Muscle layer of colon (tissue), 2 donors: ENCODE results near the gene SERPINA9.
"Not testable (repeated sequence)": the region's sequence is repeated elsewhere in the genome, so short reads cannot be mapped to it uniquely, and the experiment has no call there.

Experiments
- H3K27ac ChIP-seq: one replicate; pipeline ENCODE4 v1.7.0; 2013; ENCODE audit warnings: low read depth, mild to moderate bottlenecking, low read length, moderate library complexity
- H3K27me3 ChIP-seq, 2 donors: one replicate each; pipeline ENCODE4 v1.7.0; 2013; ENCODE audit warnings: low read length in 2 of 2, mild to moderate bottlenecking in 2 of 2; ENCODE audit not compliant: insufficient read depth in 2 of 2, control insufficient read depth in 1 of 2
- H3K36me3 ChIP-seq: one replicate; pipeline ENCODE4 v1.7.0; 2013; ENCODE audit warnings: mild to moderate bottlenecking, low read length; ENCODE audit not compliant: insufficient read depth
- H3K4me1 ChIP-seq: one replicate; pipeline ENCODE4 v1.7.0; 2013; ENCODE audit warnings: mild to moderate bottlenecking, low read length; ENCODE audit not compliant: insufficient read depth
- H3K4me3 ChIP-seq, 2 donors: one replicate each; pipeline ENCODE4 v1.7.0; 2013; ENCODE audit warnings: low read length in 2 of 2, low read depth in 1 of 2, mild to moderate bottlenecking in 1 of 2, moderate library complexity in 1 of 2
- H3K9ac ChIP-seq: one replicate; pipeline ENCODE4 v1.7.0; 2013; ENCODE audit warnings: low read length
- H3K9me3 ChIP-seq: one replicate; pipeline ENCODE4 v1.7.0; 2013; ENCODE audit warnings: mild to moderate bottlenecking, low read length
- donor health status: abdominal sarcoma.
- donor health status: Adenocarcinoma of cecum.

SERPINA9 gene

DNA sequence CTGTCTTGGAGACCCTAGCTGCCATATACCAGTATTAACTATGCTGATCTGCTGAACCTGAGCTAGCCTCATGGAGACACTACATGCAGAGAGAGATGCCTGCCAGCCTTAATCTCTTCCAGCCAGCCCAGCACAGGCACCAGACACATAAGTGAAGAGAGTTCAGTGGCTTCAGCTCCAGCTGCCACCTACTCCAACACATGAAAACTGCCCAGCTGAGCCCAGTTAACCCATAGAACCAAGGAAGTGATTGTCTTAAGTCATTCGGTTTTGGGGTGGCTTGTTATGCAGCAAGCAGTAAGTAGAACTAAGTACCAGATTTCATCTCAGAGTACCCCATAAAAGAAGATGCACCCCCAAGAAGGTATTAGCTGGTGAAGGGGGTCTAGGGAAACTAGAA is 31.0 kb downstream of the SERPINA9 start:
- no peaks in the 10 kb centered on the region for H3K36me3 ChIP-seq
- H3K9me3 ChIP-seq = no peaks in the 10 kb centered on the region
- no peak overlapping the region for H3K4me3 ChIP-seq
- no peaks in the 10 kb centered on the region for H3K4me1 ChIP-seq
- no peak overlapping the region for H3K27ac ChIP-seq
- H3K27me3 ChIP-seq = no peaks in the 10 kb centered on the region
- no peak overlapping the region for H3K9ac ChIP-seq

- Histone ChIP-seq H3K9ac (no peak overlapping the region), H3K9me3 (no peaks in the 10 kb centered on the region), H3K4me3 (no peak overlapping the region), H3K27ac (no peak overlapping the region), H3K27me3 (no peaks in the 10 kb centered on the region), H3K4me1 (no peaks in the 10 kb centered on the region), H3K36me3 (no peaks in the 10 kb centered on the region)
Observed at GRCh38 chr14:94441531-94442205, 34.3 kb downstream of the SERPINA9 start.

GRCh38 chr14:94441130-94441529 is 34.9 kb downstream of the SERPINA9 start:
- H3K9me3 ChIP-seq = no peaks in the 10 kb centered on the region
- H3K4me1 ChIP-seq = no peaks in the 10 kb centered on the region
- H3K27me3 ChIP-seq = no peaks in the 10 kb centered on the region
- H3K4me3 ChIP-seq = no peak overlapping the region
- no peak overlapping the region for H3K9ac ChIP-seq
- no peaks in the 10 kb centered on the region for H3K36me3 ChIP-seq
- no peak overlapping the region for H3K27ac ChIP-seq

DNA sequence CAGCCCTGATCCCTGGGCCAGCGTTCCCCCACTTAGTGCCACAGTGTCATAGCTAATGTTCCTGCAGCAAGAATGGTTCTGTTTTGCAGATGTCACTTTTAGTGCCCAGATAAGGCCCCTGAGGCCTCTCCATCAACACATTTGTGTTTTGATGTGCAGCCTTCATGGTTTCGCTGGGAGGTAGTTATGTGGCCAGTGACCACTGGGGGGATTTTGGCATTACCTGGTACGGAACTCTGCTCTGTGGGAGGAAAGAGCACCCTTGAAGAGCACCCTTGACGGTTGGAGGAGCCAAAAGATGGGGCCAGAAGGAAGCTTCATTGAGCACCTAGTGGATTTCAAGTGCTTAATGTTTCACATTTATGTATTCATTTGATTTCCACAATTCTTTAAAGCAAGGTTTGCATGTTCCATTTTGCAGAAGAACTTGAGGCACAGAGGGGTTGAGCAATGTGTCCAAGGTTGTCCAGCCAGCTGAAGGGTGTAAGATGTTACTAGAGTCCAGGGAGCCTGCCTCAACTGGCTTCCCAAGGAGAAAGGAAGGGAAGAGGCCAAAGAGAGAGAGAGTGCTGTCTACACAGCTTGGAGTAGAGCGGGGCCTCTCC is 36.4 kb downstream of the SERPINA9 start:
- no peaks in the 10 kb centered on the region for H3K27me3 ChIP-seq
- no peaks in the 10 kb centered on the region for H3K36me3 ChIP-seq
- H3K9ac ChIP-seq = no peak overlapping the region
- no peak overlapping the region for H3K4me3 ChIP-seq
- H3K9me3 ChIP-seq = no peaks in the 10 kb centered on the region
- H3K4me1 ChIP-seq = no peaks in the 10 kb centered on the region
- no peak overlapping the region for H3K27ac ChIP-seq

GRCh38 chr14:94428610-94429009 is 47.4 kb downstream of the SERPINA9 start:
- peaks cover 0 to 4% of the 10 kb centered on the region in 2 donors for H3K27me3 ChIP-seq
- H3K4me1 ChIP-seq = no peaks in the 10 kb centered on the region
- H3K4me3 ChIP-seq = no peak overlapping the region
- no peaks in the 10 kb centered on the region for H3K36me3 ChIP-seq
- H3K9ac ChIP-seq = no peak overlapping the region
- no peaks in the 10 kb centered on the region for H3K9me3 ChIP-seq
- no peak overlapping the region for H3K27ac ChIP-seq

GRCh38 chr14:94427016-94427613 is 48.9 kb downstream of the SERPINA9 start:
- Histone ChIP-seq H3K4me3 (no peak overlapping the region), H3K9me3 (no peaks in the 10 kb centered on the region), H3K4me1 (no peaks in the 10 kb centered on the region), H3K9ac (no peak overlapping the region), H3K27me3 (peaks cover 0 to 4% of the 10 kb centered on the region in 2 donors), H3K27ac (no peak overlapping the region), H3K36me3 (no peaks in the 10 kb centered on the region)

DNA sequence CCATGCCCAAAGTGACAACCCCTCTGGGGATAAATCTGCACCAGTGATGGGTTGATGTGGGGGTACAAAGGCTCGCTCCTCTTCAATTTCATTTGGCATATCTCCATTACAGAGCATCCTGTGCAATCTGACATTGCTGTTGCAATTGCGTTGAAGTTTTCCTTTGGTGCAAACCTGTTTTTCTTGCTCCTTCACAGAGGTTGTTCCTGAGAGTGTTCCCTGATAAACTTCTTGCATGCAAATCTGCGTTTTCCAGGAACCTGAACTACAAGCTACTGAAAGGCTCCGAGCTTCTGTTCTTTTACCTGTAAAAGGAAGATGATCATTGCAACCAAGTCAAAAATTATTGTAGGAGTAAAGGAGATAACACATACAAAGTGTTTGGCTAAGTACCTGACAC is 49.5 kb downstream of the SERPINA9 start:
- no peak overlapping the region for H3K27ac ChIP-seq
- H3K4me1 ChIP-seq = no peaks in the 10 kb centered on the region
- H3K4me3 ChIP-seq = no peak overlapping the region
- H3K9me3 ChIP-seq = no peaks in the 10 kb centered on the region
- H3K36me3 ChIP-seq = no peaks in the 10 kb centered on the region
- no peak overlapping the region for H3K9ac ChIP-seq
- H3K27me3 ChIP-seq = peaks cover 0 to 4% of the 10 kb centered on the region in 2 donors

DNA sequence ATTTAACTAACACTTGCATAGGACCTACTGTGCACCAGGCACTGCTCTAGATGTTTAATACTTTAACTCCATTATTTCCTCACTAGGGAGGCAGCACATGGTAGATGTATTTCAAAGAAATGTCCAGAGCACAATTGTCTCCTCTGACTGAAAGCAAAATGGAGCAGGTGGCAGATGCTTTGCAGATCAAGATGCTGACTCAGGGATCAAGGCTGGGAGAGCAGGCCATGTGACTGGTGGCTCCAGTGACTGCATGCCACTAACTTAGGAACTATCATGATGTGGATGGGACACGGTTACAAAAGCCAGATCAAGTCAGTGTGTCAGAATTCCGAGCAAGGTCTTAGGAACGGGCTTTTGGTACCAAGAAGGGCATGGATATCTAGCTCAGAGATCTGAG is 51.6 kb downstream of the SERPINA9 start:
- H3K27me3 ChIP-seq = peaks cover 0 to 4% of the 10 kb centered on the region in 2 donors
- no peak overlapping the region for H3K27ac ChIP-seq
- no peaks in the 10 kb centered on the region for H3K36me3 ChIP-seq
- H3K4me3 ChIP-seq = no peak overlapping the region
- no peaks in the 10 kb centered on the region for H3K9me3 ChIP-seq
- no peaks in the 10 kb centered on the region for H3K4me1 ChIP-seq
- H3K9ac ChIP-seq = no peak overlapping the region

DNA sequence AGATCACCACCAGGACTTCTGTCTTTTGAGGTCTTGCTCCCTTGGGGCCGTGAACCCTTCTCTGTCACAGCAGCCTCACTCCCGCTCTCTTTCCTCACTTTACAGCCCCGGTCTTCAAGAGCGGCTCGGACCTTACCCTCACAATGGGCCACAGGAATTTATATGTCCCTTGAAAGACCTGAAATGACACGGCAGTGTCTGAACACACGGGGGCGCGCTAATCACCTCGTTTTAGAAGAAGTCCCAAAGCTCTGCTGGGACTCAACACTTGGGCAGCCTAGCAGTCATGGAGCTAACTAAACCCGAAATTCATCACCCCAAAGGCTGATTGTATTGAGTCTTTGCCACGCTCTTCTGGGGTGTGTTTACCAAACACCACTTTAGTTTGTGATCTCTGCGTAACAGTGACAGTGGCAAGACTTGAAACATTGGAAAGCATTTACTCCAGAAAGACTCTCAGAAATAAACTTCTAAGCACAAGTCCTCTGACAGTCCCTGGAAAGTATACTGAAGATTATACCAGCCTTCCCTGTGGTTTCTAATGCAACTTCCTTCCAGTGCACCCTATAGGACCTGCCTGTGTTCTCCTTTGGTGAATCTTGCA is 52.4 kb downstream of the SERPINA9 start:
- Histone ChIP-seq H3K27ac (no peak overlapping the region), H3K36me3 (no peaks in the 10 kb centered on the region), H3K9me3 (no peaks in the 10 kb centered on the region), H3K27me3 (peaks cover 0 to 4% of the 10 kb centered on the region in 2 donors), H3K9ac (no peak overlapping the region), H3K4me1 (no peaks in the 10 kb centered on the region), H3K4me3 (no peak overlapping the region)

- no peak overlapping the region for H3K27ac ChIP-seq
- no peak overlapping the region for H3K9ac ChIP-seq
- peaks cover 0 to 4% of the 10 kb centered on the region in 2 donors for H3K27me3 ChIP-seq
- no peak overlapping the region for H3K4me3 ChIP-seq
- no peaks in the 10 kb centered on the region for H3K36me3 ChIP-seq
- H3K9me3 ChIP-seq = no peaks in the 10 kb centered on the region
- H3K4me1 ChIP-seq = no peaks in the 10 kb centered on the region
Observed at GRCh38 chr14:94421316-94421715, 54.7 kb downstream of the SERPINA9 start.

GRCh38 chr14:94417497-94418205 is 58.3 kb downstream of the SERPINA9 start:
- not testable (repeated sequence) for H3K27ac ChIP-seq, H3K36me3 ChIP-seq, H3K4me3 ChIP-seq, H3K9ac ChIP-seq, H3K4me1 ChIP-seq, H3K27me3 ChIP-seq, H3K9me3 ChIP-seq
